ENCODE data around the gene CREM.

Gene CREM

GRCh38 chr10:35126062-35126529, 550 bp upstream of the CREM start:
- Mint-ChIP-seq H3K36me3 (peaks cover 30% of the 10 kb centered on the region), H3K27ac (peak overlapping the region; percentile 98), H3K4me3 (peak overlapping the region; percentile 81), H3K4me1 (peaks cover 35% of the 10 kb centered on the region), H3K9me3 (no peaks in the 10 kb centered on the region)
- DNase-seq (ENCODE audit: low spot score in 2 of 2), result no peak
- ATAC-seq, result no peak

GRCh38 chr10:35127289-35127891, 744 bp downstream of the CREM start:
- H3K4me3 Mint-ChIP-seq, result peak overlapping the region; percentile 81
- peaks cover 35% of the 10 kb centered on the region for H3K36me3 Mint-ChIP-seq
- H3K9me3 Mint-ChIP-seq, result no peaks in the 10 kb centered on the region
- peak overlapping the region; percentile 98 for H3K27ac Mint-ChIP-seq
- DNase-seq (ENCODE audit: low spot score in 2 of 2) (peak; percentile 48 to 86), ATAC-seq (peak; percentile 34)
- H3K4me1 Mint-ChIP-seq, result peaks cover 37% of the 10 kb centered on the region

- H3K4me3 Mint-ChIP-seq, result peak overlapping the region; percentile 81
- H3K4me1 Mint-ChIP-seq, result peaks cover 39% of the 10 kb centered on the region
- no peaks in the 10 kb centered on the region for H3K9me3 Mint-ChIP-seq
- peaks cover 35% of the 10 kb centered on the region for H3K36me3 Mint-ChIP-seq
- ATAC-seq, result no peak
- DNase-seq (ENCODE audit: low spot score in 2 of 2), result no peak
- peak overlapping the region; percentile 98 for H3K27ac Mint-ChIP-seq
These were observed 2.6 kb downstream of the CREM start for GRCh38 chr10:35129185-35129674.

GRCh38 chr10:35130663-35131062, 4.0 kb downstream of the CREM start:
- H3K27ac Mint-ChIP-seq, result peak overlapping the region; percentile 94
- no peak for ATAC-seq
- H3K36me3 Mint-ChIP-seq, result peaks cover 35% of the 10 kb centered on the region
- H3K4me3 Mint-ChIP-seq, result peak overlapping the region; percentile 77
- peaks cover 31% of the 10 kb centered on the region for H3K4me1 Mint-ChIP-seq
- no peaks in the 10 kb centered on the region for H3K9me3 Mint-ChIP-seq
- peak in 1 of 2 donors; percentile 44 for DNase-seq (ENCODE audit: low spot score in 2 of 2)

- Mint-ChIP-seq H3K4me1 (peaks cover 40% of the 10 kb centered on the region), H3K9me3 (no peaks in the 10 kb centered on the region), H3K36me3 (peaks cover 16% of the 10 kb centered on the region), H3K27ac (peak overlapping the region; percentile 94), H3K4me3 (peak overlapping the region; percentile 77)
- ATAC-seq (no peak), DNase-seq (ENCODE audit: low spot score in 2 of 2) (no peak)
These were observed 6.1 kb downstream of the CREM start for GRCh38 chr10:35132727-35133126.

- Mint-ChIP-seq H3K9me3 (no peaks in the 10 kb centered on the region), H3K27ac (peak overlapping the region; percentile 82), H3K4me3 (peak overlapping the region; percentile 77), H3K36me3 (peaks cover 8% of the 10 kb centered on the region), H3K4me1 (peaks cover 40% of the 10 kb centered on the region)
- DNase-seq (ENCODE audit: low spot score in 2 of 2) (peak in 1 of 2 donors; percentile 52), ATAC-seq (peak; percentile 76)
These were observed 6.9 kb downstream of the CREM start for GRCh38 chr10:35133586-35133985.

GRCh38 chr10:35135861-35136260, 9.2 kb downstream of the CREM start:
- Mint-ChIP-seq H3K4me1 (peaks cover 36% of the 10 kb centered on the region), H3K9me3 (no peaks in the 10 kb centered on the region), H3K4me3 (peak overlapping the region; percentile 47), H3K36me3 (peaks cover 5% of the 10 kb centered on the region), H3K27ac (peak overlapping the region; percentile 63)
- DNase-seq (ENCODE audit: low spot score in 2 of 2) (peak in 1 of 2 donors; percentile 49), ATAC-seq (peak; percentile 60)

- DNase-seq (ENCODE audit: low spot score in 2 of 2) (peak in 1 of 2 donors; percentile 44), ATAC-seq (peak; percentile 22)
- H3K4me1 Mint-ChIP-seq, result peaks cover 33% of the 10 kb centered on the region
- peak overlapping the region; percentile 63 for H3K27ac Mint-ChIP-seq
- no peaks in the 10 kb centered on the region for H3K9me3 Mint-ChIP-seq
- peaks cover 5% of the 10 kb centered on the region for H3K36me3 Mint-ChIP-seq
- peak overlapping the region; percentile 47 for H3K4me3 Mint-ChIP-seq
These were observed 9.7 kb downstream of the CREM start for GRCh38 chr10:35136263-35136815.

- H3K4me3 Mint-ChIP-seq, result no peak overlapping the region
- H3K9me3 Mint-ChIP-seq, result no peaks in the 10 kb centered on the region
- H3K4me1 Mint-ChIP-seq, result peaks cover 35% of the 10 kb centered on the region
- no peak overlapping the region for H3K27ac Mint-ChIP-seq
- no peak for ATAC-seq
- DNase-seq (ENCODE audit: low spot score in 2 of 2), result no peak
- no peaks in the 10 kb centered on the region for H3K36me3 Mint-ChIP-seq
These were observed 13.5 kb downstream of the CREM start for GRCh38 chr10:35140126-35140525.

GRCh38 chr10:35140727-35141126, 14.1 kb downstream of the CREM start:
- no peaks in the 10 kb centered on the region for H3K36me3 Mint-ChIP-seq
- no peaks in the 10 kb centered on the region for H3K9me3 Mint-ChIP-seq
- DNase-seq (ENCODE audit: low spot score in 2 of 2) (no peak), ATAC-seq (no peak)
- H3K4me3 Mint-ChIP-seq, result no peak overlapping the region
- H3K27ac Mint-ChIP-seq, result no peak overlapping the region
- peaks cover 33% of the 10 kb centered on the region for H3K4me1 Mint-ChIP-seq

GRCh38 chr10:35150308-35150707, 23.7 kb downstream of the CREM start:
- Mint-ChIP-seq H3K9me3 (no peaks in the 10 kb centered on the region), H3K36me3 (peaks cover 27% of the 10 kb centered on the region), H3K4me1 (peaks cover 41% of the 10 kb centered on the region), H3K27ac (peak overlapping the region; percentile 87), H3K4me3 (peak overlapping the region; percentile 46)
- ATAC-seq (no peak), DNase-seq (ENCODE audit: low spot score in 2 of 2) (no peak)

- no peak overlapping the region for H3K4me3 Mint-ChIP-seq
- peaks cover 27% of the 10 kb centered on the region for H3K36me3 Mint-ChIP-seq
- ATAC-seq (no peak), DNase-seq (ENCODE audit: low spot score in 2 of 2) (no peak)
- no peaks in the 10 kb centered on the region for H3K9me3 Mint-ChIP-seq
- H3K27ac Mint-ChIP-seq, result no peak overlapping the region
- H3K4me1 Mint-ChIP-seq, result peaks cover 34% of the 10 kb centered on the region
These were observed 26.3 kb downstream of the CREM start for GRCh38 chr10:35152992-35153391.

GRCh38 chr10:35153716-35154115, 27.1 kb downstream of the CREM start:
- Mint-ChIP-seq H3K36me3 (peaks cover 27% of the 10 kb centered on the region), H3K4me3 (no peak overlapping the region), H3K4me1 (peaks cover 29% of the 10 kb centered on the region), H3K27ac (peak overlapping the region; percentile 45), H3K9me3 (no peaks in the 10 kb centered on the region)
- no peak for ATAC-seq
- no peak for DNase-seq (ENCODE audit: low spot score in 2 of 2)

GRCh38 chr10:35160743-35161142, 34.1 kb downstream of the CREM start:
- no peak overlapping the region for H3K27ac Mint-ChIP-seq
- ATAC-seq (no peak), DNase-seq (ENCODE audit: low spot score in 2 of 2) (no peak)
- no peaks in the 10 kb centered on the region for H3K36me3 Mint-ChIP-seq
- H3K4me1 Mint-ChIP-seq, result no peaks in the 10 kb centered on the region
- no peaks in the 10 kb centered on the region for H3K9me3 Mint-ChIP-seq
- no peak overlapping the region for H3K4me3 Mint-ChIP-seq

- no peak overlapping the region for H3K27ac Mint-ChIP-seq
- no peak for DNase-seq (ENCODE audit: low spot score in 2 of 2)
- H3K4me3 Mint-ChIP-seq, result no peak overlapping the region
- no peaks in the 10 kb centered on the region for H3K9me3 Mint-ChIP-seq
- ATAC-seq, result no peak
- H3K4me1 Mint-ChIP-seq, result no peaks in the 10 kb centered on the region
- no peaks in the 10 kb centered on the region for H3K36me3 Mint-ChIP-seq
These were observed 35.3 kb downstream of the CREM start for GRCh38 chr10:35161906-35162305.

GRCh38 chr10:35165136-35165535, 38.5 kb downstream of the CREM start:
- H3K36me3 Mint-ChIP-seq, result no peaks in the 10 kb centered on the region
- no peak for DNase-seq (ENCODE audit: low spot score in 2 of 2)

More at GRCh38 chr10:35165136-35165535, 38.5 kb downstream of the CREM start:
- no peak for ATAC-seq
- Mint-ChIP-seq H3K4me3 (no peak overlapping the region), H3K9me3 (no peaks in the 10 kb centered on the region), H3K27ac (no peak overlapping the region), H3K4me1 (no peaks in the 10 kb centered on the region)

Data from stimulated activated effector memory CD8-positive, alpha-beta T cell treated with anti-CD3 and anti-CD28 coated beads, Interleukin-12 subunit alpha, Interleukin-12 subunit beta, amount 100 ng/mL, for 72 hours (primary cell).